Measurements from ENCODE around the gene KCNG2.

GRCh38 chr18:79914614-79915160 is 116.9 kb downstream of the KCNG2 start:
- no peak for TF ChIP-seq CEBPB (IDR thresholded peaks at IDR 0.05; ENCODE audit: low read depth)
- TF ChIP-seq MAX (IDR thresholded peaks at IDR 0.05) = no peak
- no peak for TF ChIP-seq CTCF (IDR thresholded peaks at IDR 0.05 in 2 of 3, conservative IDR thresholded peaks at IDR 0.05 in 1 of 3; ENCODE audit: borderline replicate concordance in 1 of 3, insufficient read depth in 1 of 3, low read depth in 2 of 3, low read length in 2 of 3)
- no peak for TF ChIP-seq POLR2A (IDR thresholded peaks at IDR 0.05; ENCODE audit: borderline replicate concordance, extremely low read depth, insufficient read depth, insufficient read length)

All from HCT116 (cell line).